HL-60 (cell line): ENCODE measurements around the gene PSIP1.

Source experiments
- CTCF ChIP-seq: IDR thresholded peaks from one replicate; pipeline ENCODE4 v1.5.1; 2011; ENCODE audit warnings: low read length, control low read depth, inconsistent platforms; ENCODE audit not compliant: insufficient read depth
- GABPA ChIP-seq: IDR thresholded peaks from 2 replicates; pipeline ENCODE4 v1.6.1; 2012; ENCODE audit warnings: low read depth
- POLR2AphosphoS5 ChIP-seq: IDR thresholded peaks from 2 replicates; pipeline ENCODE4 v1.6.1; 2012; ENCODE audit warnings: low read depth
- SPI1 ChIP-seq: IDR thresholded peaks from 2 replicates; pipeline ENCODE4 v1.6.1; 2012; ENCODE audit warnings: low read depth, mild to moderate bottlenecking, borderline replicate concordance

GRCh38 chr9:15499139-15499538, 11.6 kb downstream of the PSIP1 start:
- no peak for TF ChIP-seq CTCF
- TF ChIP-seq POLR2AphosphoS5 = no peak
- no peak for TF ChIP-seq GABPA
- TF ChIP-seq SPI1 = no peak
